Keratinocyte (primary cell): Measurements from ENCODE around the gene HOXA7.

Source experiments
- EZH2 ChIP-seq: IDR thresholded peaks from one replicate; pipeline ENCODE4 v1.6.1; 2012; ENCODE audit warnings: inconsistent platforms, mild to moderate bottlenecking, low read length, moderate library complexity
- TF ChIP-seq, protein P1 (sequence below), 3 experiments: IDR thresholded peaks in 1 of 3; conservative IDR thresholded peaks in 1 of 3; optimal IDR thresholded peaks in 1 of 3; 2 replicates in 2 of 3; 3 replicates in 1 of 3; pipeline versions ENCODE3 to v1.5.1; 2011; ENCODE audit warnings: low read length in 3 of 3, mild to moderate bottlenecking in 3 of 3, moderate library complexity in 2 of 3, control low read depth in 1 of 3, inconsistent platforms in 1 of 3; ENCODE audit not compliant: insufficient read depth in 2 of 3; ENCODE audit errors: extremely low read depth in 1 of 3

GRCh38 chr7:27162561-27163287 lies 6.2 kb upstream of the HOXA7 start:
- TF ChIP-seq, protein P1, sequence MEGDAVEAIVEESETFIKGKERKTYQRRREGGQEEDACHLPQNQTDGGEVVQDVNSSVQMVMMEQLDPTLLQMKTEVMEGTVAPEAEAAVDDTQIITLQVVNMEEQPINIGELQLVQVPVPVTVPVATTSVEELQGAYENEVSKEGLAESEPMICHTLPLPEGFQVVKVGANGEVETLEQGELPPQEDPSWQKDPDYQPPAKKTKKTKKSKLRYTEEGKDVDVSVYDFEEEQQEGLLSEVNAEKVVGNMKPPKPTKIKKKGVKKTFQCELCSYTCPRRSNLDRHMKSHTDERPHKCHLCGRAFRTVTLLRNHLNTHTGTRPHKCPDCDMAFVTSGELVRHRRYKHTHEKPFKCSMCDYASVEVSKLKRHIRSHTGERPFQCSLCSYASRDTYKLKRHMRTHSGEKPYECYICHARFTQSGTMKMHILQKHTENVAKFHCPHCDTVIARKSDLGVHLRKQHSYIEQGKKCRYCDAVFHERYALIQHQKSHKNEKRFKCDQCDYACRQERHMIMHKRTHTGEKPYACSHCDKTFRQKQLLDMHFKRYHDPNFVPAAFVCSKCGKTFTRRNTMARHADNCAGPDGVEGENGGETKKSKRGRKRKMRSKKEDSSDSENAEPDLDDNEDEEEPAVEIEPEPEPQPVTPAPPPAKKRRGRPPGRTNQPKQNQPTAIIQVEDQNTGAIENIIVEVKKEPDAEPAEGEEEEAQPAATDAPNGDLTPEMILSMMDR (optimal IDR thresholded peaks at IDR 0.05 in 1 of 3, IDR thresholded peaks at IDR 0.05 in 1 of 3, conservative IDR thresholded peaks at IDR 0.05 in 1 of 3; ENCODE audit: extremely low read depth in 1 of 3, insufficient read depth in 2 of 3, low read length in 3 of 3) = no peak
- no peak for TF ChIP-seq EZH2
